ENCODE data around the gene CPLX1.
"Not testable (repeated sequence)": the region's sequence is repeated elsewhere in the genome, so short reads cannot be mapped to it uniquely, and the experiment has no call there.

The CPLX1 gene

DNA sequence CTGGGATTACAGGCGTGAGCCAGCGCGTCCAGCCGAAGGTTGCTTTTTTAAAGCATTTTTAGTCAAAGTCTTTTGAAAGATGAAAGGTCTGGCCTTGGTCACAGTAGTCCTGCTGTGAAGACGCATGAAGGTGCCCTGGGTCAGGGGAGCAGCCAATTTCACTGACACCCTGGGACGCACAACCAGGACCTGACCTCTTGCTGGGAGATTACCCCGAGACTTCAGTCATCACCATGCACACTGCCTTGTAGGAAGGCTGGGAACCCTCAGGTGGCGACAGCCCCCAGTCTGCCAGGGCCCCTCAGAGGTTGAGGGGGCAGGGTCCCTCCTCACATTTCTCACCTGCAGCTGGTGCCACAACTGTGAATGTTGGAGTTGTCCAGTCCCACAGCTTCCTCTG is 53.2 kb downstream of the CPLX1 start:
- no peak for DNase-seq

DNA sequence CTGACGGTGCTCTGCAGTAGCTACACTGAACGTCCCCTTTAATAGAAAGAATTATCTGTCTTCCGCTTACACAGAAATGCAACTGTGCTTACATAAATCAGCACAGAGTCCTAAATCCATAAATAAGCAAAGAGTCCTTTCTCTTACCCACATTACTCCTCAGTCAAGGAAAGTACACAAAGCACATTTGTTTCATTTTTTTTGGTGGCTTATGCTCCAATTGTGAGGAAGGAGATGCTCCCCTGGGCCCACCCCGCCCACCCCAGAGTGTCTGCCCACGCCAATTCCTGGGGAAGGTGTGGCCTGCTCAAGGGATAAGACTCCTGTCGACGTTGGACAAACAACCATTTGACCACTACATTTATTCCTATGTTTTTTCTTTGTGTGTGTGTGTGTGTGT is 53.8 kb downstream of the CPLX1 start:
- no peak for DNase-seq

DNA sequence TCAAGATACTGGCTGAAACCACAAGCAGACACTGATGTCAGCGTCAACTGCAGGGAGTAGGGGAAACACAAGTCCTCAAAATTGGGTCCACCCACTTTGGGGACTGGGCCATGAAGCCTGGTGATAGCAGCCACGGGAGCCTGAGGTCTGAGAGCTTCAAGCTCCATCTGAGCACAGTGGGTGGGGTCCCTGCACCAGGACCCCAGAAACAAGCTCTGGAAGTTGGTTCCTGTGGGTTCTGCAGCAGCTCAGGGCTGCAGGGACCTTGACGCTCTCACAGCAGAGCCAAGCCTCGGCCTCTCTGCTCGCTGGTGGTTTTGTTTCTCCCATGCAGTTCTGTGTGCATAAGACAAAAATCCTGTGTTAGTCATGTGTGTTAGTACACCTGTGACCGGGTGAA is 54.5 kb downstream of the CPLX1 start:
- DNase-seq, result no peak

DNA sequence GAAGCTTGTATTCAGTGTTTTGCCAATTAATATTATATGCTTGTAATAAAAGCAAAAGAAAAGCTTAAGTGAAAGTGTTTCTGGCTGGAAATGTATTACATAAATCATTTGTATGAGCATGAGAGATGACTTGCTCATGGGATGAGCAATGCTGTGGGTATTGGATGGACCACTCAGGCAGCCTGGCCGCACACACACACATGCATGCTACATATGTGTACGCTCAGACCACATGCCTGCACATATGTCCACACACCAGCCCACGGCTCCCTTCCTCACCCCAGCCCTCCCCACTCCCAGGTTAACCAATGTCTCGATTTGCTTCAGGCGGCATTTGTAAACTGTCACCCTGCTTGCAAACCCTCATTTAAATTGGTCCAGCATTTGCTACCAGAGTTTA is 55.9 kb downstream of the CPLX1 start:
- DNase-seq, result no peak

DNA sequence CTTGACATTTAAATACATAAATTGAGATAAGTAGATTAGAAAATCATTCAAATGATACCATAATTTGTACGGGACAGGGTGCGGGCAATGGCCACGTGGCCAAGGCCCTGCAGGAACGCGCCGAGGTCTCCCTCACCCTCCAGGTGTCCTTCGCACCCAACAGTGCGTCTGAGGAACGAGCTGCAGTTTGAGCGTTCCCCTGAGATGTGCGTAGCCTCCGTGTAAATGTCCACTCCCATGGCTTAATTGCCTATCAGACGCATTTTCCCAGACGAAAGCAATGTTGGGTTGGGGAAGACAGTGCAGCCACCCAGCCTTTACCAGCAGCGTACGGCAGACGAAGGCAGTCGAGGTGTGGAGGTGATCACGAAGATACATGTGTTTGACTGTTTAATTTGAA is 56.4 kb downstream of the CPLX1 start:
- no peak for DNase-seq

DNA sequence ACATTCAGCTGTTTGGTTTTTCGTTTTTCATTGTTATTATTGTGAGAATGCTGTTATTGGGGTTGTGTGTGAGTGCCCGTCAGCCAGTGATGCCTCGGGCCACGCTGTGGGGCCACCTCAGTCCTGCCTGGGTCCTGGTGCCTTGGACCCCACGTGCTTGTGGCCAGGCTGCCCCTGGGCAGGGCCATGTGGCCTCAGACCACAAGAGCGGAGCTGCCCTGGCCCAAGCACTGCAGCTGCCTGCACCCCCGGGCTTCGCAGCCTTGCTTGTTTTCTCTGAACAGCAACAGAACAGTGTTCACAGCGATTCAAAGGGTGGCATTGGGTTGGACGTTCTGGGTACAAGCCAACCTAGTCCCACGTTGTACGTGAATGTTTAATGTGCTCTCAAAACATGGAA is 56.9 kb downstream of the CPLX1 start:
- no peak for DNase-seq

DNA sequence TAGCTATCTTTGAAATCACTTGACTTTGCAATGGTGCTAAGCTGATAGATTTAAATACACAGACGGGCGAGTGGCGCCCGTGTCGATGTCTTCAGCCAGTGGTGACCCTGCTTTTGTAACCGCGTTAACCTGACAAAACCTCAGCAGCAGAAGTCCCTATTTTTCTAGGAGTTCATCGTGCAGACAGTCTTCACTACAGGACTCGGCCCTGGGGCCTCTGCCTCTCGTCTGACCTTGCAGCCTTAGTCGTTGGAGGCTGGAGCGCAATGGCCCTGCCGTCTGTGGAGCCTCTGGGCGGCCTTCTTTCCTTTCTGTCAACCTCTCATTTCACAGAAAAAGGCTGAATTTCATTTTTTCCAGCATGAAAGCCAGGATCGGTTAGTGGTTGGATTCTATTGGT is 57.9 kb downstream of the CPLX1 start:
- no peak for DNase-seq

DNA sequence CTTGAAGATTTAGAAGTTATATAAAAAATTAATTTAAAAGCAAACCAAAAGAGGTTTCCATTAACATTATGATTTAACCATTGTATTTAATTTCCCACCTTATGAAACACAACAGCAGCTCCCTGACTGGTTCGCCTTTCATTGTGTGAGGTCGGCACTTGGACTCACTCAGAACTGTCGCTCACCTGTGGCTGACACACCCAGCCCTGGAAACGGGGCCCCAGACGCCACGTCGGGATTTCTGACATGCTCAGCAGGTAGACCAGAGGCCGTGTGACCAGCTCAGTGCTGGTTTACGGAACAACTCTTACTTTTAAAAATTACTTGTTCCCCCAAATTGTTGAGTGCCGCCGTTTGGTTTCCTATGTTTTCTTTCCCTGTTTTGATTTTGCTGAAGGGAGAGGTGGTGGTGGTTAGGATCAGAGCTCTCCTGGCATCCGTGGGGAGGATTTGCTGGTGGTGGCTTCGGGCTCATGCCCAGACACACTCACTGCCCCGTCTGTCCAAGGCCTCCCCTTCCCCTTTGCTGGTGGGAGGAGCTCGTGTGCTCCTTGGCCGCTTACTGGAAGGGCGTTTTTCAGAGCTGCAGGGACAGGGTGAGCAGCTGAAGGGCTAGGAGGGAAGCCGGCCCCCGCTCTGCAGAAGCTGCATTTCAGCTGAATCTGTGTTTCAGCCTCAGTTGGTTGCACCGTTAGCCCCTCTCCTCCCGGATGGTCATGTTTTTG is 59.2 kb downstream of the CPLX1 start:
- DNase-seq, result no peak

DNA sequence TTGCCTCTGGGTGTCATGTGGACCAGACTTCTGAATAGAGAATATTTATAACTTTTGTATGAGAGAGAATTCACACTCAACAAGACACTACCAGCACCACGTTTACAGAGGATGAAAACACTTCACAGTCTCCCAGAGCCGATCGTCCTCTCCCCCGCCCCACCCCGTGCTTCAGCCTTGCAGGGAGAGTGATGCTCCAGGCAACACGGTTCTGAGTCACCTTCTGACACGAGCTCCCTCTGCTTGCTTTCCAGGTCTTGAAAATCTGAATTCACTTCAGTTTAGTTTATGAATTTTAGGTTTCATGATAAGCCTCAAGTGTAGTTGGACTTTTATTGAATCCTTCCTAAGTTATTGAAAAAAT is 59.8 kb downstream of the CPLX1 start:
- DNase-seq, result no peak

DNA sequence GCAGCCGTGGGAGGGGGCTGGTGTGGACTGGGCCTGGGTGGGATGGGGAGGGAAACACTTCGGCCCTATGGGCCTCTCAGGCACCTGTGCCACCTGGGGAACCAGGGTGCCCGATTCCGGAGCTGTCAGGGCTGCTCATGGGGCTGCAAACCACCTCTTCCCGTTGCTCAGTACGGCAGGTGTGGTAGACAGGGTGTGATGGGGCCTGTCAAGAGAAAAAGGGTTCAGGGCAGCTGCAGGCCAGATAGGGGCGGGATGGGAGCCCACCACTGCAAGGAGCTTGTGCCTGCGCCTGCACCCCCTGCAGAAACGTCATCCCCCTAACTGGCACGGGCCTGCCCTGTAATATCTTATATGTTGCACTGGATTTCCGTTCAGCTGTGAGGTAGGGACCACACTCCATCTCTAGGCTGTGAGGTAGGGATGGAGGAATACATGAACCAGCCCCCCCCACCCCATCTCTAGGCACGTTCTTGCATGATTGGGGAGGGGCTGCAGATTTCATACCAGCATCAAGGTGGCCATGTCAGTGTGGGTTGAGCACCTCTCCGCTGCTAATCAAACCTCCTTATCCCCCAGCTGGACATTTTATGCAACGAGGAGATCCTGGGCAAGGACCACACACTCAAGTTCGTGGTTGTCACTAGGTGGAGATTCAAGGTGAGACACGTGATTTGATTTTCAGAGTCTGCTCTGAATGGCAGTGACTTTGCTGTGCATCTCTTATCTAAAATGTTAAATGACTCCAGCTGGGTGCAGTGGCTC is 61.3 kb downstream of the CPLX1 start:
- DNase-seq, result no peak

DNA sequence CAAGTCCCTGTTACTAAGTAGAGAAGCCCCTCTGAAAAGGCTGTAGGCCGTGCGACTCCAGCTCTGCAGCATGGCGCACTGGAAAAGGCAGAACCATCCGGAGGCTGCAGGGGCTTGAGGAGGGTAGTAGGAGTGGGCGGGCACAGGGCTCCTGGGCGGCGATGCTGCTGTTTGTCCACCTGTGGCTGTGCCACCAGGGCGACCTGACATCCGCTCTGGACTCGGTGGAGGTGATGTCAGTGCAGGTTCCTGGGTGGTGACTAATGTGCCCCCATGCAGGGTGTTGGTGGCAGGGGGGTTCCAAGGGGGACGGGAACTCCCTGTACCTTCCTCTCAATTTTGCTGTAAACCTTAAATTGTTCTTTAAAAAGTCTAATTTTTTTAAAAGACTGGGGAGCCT is 62.0 kb downstream of the CPLX1 start:
- DNase-seq, result no peak

DNA sequence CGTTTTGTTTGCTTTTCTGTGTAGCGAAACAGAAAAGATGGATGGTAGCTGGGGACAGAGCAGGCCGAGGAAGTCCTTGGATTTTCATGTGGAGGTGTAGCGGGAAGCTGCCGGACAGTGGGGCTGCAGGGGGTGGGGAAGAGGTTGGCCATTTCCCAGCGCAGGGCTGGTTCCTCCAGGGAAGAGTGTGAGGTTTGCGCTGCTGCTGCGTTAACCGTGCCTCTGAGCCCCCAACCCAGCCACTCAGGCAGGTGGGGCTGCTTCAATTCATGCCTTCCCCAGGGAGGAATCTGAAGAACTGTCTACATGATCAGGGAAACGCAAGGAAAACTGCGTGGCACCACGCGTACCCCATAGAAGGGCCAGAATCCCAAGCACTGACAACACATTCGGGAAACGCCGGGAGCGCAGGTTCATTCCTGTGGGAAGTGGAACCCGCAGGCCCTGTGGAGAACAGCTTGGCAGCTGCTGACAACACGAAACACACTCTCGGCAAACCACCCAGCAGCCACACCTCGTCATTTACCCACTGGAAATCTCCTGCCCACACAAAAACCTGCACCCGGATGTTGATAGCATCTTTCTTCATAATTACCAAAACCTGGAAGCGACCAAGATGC is 62.6 kb downstream of the CPLX1 start:
- no peak for DNase-seq

DNA sequence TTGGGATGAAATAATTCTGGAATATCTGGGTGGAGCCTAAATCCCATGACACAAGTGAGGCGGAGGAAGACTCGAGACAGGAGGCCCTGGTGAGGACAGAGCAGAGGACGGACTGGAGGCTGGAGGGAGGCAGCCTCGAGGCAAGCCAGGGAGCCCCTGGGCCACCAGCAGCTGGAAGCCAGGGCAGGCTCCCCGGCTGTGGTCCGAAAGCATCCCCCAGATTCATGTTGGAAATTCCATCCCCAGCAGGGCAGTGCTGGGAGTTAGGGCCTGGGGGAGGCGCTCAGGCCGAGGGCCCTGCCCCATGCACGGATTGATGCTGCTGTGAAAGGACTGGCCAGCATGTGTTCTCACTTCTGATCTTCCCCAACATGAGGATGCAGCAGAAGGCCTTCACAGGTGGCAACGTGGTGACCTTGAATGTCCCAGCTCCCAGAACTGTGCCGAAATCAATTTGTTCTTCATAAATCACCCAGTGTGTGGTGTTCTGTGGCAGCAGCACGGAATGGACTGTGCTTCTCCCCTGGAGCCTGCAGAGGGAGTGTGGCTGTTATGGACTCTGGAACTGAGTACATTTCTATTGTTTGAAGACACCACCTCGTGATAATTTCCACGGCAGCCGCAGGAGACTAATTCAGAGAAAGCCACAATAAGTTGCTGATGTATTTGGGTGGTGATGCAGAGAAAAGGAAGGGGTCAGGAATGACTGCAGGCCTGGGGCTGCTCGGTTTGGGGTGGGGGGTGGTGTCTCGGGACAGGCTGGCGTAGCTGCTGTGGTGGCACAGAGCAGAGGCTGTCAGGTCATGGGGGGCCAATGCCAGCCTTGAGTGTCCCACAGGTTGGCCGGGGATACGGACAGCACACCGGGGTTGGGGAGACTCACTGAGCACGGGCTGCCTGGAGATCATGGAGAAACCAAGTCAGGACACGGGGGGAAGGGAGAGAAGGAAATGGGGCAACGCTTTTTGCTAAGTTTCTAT is 63.4 kb downstream of the CPLX1 start:
- DNase-seq, result no peak

DNA sequence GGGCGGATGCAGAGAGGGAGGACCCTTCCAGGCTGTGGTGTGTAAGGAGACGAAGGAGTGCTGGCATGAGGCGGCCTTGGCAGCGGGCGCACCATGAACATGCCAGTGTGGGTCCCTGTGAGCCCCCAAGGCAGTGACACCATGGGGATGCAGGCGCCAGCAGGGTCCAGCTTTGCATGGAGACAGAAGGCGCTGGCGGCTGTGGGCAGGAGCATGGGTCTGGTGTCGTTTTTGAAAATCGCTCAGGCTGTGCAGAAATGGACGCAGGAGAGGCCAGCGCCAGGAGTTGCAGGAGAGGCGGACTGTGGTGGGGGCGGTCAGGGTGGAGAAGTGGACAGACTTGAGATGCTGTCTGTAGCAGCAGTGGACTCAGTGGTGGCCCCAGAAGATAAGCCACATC is 64.2 kb downstream of the CPLX1 start:
- DNase-seq, result no peak

DNA sequence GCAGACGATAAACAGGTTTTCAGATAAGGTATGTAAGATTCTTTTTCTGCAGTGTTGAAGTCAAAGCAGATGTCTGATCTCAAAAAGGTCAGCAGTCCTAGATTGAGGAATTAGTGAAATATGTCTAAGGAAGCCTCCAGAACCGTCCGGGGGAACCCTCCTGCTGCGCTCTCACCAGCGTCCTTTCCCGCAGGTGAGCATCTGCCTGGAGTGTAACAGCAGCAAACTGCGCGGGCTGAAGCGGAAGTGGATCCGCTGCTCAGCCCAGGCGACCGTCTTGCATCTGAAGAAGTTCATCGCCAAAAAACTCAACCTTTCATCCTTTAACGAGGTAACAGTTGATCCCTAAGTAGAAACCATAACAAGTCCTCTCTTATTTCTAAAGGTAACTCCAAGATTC is 64.8 kb downstream of the CPLX1 start:
- DNase-seq, result no peak

DNA sequence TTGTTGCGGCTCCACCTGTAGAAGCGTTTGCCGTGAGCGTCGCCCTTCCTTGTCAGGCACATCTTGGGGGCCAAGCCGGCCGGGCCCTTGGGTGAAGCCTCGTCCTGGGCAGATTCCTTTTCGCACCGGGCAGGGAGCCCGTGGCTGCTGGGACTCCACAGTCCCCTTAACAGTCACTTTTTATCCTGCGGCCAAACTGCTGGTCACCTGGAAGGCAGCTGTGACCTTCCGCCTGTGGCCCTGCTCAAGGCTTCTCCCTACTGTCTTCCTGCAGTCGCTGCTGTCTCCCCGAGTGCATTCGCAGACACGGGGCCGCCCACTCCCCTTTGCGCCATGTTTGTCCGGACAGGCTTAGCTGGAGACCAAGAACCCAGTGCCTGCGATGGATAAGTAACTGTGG is 65.3 kb downstream of the CPLX1 start:
- no peak for DNase-seq

DNA sequence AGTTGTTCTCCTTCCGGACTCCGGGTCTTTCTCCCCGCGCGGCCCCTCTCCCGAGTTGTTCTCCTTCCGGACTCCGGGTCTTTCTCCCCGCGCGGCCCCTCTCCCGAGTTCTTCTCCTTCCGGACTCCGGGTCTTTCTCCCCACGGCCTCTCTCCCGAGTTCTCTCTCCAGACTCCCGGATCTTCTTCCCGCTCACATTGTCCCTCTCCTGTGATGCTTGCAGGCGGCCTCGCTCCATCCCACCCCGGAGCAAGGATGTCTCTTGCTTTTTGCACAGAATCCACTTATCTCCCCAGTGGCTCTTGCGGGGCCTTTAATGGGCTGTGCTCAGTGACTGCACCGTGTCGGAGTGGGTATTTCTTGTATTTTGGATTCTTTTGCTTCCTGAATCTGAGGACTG is 66.1 kb downstream of the CPLX1 start:
- DNase-seq, result not testable (repeated sequence)

DNA sequence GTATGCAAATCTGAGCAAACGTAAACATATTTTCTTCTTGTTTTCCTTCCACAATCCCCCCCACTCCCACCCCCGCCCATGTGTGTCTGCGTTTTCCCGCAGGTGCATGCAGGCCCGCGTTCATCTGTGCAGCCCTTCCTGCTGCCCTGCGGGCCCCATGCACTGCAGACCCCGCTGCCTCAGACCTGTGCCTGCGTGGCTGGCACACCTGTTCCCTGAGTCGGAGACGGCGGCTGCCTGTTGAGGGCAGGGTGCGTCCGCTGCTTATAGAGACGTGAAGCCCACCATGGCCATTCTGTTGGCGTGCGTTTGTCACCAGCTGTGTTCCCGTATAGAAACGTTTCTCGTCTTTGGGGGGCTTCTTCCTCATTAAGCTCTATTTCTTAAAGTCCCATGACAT is 68.8 kb downstream of the CPLX1 start:
- DNase-seq, result no peak

DNA sequence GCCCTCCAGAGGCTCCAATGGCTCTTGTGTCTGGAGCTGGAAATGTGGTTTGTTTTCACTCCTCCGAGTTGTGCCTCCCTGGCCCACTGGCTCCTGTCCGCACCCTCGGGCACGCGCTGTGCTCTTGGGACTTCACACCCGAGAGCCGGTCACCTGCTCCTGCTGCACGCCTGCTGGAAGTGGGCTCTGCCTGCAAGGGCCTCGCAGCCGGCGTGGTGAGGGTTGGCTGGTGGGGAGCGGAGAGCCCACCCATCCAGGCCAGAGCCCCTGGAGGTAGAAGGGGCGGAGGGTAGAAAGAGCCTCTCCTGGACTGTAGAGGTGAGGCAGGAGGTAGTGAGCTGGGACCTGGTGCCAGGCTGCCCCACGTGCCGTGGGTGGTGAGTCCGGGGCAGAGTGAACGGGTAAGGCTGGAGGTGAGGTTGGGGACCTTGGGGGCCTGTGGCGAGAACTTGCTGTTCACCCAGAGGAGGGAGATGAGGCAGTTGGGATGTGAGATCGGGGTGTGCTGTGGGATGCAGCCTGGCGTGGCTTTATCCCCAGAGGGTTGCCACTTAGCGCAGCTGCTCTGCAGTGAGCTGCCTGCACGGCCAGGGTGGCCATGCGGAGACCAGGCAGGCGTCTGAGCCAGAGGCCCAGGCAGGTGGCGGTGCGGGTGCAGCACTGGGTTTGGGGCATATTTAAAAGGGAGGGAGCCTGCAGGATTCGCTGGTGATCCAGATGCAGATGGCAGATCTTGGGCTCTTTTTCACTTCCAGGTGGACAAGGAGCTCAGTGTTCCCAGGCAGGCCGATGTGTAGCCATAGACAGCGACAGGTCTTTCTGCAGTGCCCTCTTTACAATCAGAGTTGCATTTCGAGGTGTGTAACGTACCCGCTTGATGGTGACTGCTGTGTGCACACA is 71.5 kb downstream of the CPLX1 start:
- DNase-seq, result no peak

DNA sequence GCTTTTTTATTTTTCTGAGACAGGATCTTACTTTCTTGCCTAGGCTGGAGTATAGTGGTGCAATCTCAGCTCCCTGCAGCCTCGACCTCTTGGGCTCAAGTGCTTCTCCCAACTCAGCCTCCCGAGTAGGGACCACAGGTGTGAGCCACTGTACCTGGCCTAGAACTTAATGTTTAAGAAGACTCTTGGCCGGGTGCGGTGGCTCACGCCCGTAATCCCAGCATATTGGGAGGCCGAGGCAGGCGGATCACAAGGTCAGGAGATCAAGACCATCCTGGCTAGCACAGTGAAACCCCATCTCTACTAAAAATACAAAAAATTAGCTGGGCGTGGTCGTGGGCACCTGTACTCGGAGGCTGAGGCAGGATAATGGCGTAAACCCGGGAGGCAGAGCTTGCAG is 72.7 kb downstream of the CPLX1 start:
- not testable (repeated sequence) for DNase-seq

DNA sequence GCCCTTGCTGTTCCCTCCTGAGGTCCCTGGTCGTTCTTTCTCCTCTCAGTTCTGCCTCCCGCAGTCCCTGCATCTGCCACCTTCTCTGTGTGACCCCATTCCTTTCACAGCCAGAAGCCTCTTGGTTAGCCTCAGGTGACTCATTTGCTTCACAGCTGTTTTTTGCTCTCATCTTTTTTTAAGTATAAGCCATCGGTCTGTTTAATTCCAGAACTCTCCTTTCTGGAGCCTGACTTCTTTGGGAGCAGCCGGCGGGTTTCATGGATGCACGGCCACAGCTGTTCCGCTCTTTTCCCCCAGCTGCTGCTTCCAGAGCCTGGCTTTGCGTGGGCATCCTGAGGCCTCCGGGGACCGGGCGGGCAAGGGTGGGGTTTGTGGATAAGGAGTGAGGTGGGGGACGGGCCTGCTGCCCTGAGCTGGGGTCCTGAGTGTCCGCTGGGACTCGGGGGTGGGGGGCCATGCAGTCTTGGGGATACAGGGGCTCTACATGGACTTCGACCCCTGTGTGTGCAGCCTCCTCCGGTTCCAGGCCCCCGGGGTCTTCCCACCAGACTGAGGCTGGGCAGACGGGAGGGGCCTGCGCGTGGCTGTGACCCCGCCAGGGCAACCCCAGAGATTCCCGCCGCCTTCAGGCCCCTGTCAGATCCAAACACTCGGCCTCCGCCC is 73.6 kb downstream of the CPLX1 start:
- no peak for DNase-seq

DNA sequence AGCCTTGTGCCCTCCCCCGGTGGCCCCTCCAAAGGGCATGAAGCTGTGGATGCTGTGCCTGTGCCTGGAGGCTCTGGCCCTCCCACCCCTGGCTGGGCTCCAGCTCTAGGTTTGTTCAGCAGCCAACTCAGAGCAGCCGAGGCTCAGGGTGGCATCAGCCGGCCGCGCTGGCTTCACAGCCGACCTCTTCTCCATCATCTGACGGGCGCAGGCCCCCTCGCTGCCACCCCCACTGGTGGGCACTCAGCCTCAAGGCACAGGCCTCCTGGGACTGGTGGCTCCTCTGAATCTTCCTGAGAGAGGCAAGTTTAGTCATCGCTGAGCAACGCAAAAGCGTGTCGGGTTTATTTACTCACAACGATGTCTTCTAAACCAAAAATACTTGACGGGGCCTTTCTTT is 74.3 kb downstream of the CPLX1 start:
- DNase-seq, result no peak
